ENCODE measurements around the gene GRM4.

GRCh38 chr6:34070315-34071135 lies 75.4 kb downstream of the GRM4 start:
- no peak for TF ChIP-seq YY1 (IDR thresholded peaks at IDR 0.05; ENCODE audit: insufficient read depth, insufficient read length)
- TF ChIP-seq ZNF274 (IDR thresholded peaks at IDR 0.05; ENCODE audit: low read depth, low read length), result no peak
- TF ChIP-seq SUZ12 (IDR thresholded peaks at IDR 0.05; ENCODE audit: extremely low read depth, insufficient read depth, insufficient read length), result no peak
